ENCODE measurements around the gene NUP210L. TPM values are rescaled to one million over a fixed set of nuclear protein-coding genes. Genes with fewer than 3 reads are reported as not detected.

The NUP210L gene
- polyA plus RNA-seq, 3 donors = 0.03 TPM; not detected in 2

- Mint-ChIP-seq H3K4me1 (peaks cover 42% of the 10 kb centered on the region), H3K36me3 (peaks cover 23 to 29% of the 10 kb centered on the region in 2 donors), H3K27me3 (ENCODE audit: low read depth in 3 of 3) (peaks cover 0 to 2% (median 0%) of the 10 kb centered on the region in 3 donors), H3K4me3 (peak overlapping the region; percentile 99), H3K9me3 (peaks cover 0 to 1% (median 0%) of the 10 kb centered on the region in 7 donors), H3K27ac (peak overlapping the region in 6 of 7 donors; percentile 2 to 97 (median 92))
- Histone ChIP-seq H3K79me2 (ENCODE audit: insufficient read depth, low read length) (peaks cover 30% of the 10 kb centered on the region), H3K27ac (ENCODE audit: low read depth in 1 of 2, low read length in 2 of 2) (peak overlapping the region in 1 of 2 donors; percentile 85), H3K9me3 (replicated peaks in 1 of 2; ENCODE audit: control insufficient read depth in 1 of 2, insufficient read depth in 1 of 2, low read length in 2 of 2) (no peaks in the 10 kb centered on the region), H2AFZ (ENCODE audit: insufficient read depth, low read depth, low read length, poor library complexity, severe bottlenecking) (peak overlapping the region; percentile 89), H3K9ac (ENCODE audit: insufficient read depth, low read length, poor library complexity, severe bottlenecking) (no peak overlapping the region), H4K20me1 (ENCODE audit: insufficient read depth, low read length) (peaks cover 6% of the 10 kb centered on the region), H3K4me3 (replicated peaks in 1 of 3; ENCODE audit: low read depth in 2 of 3, low read length in 3 of 3) (peak overlapping the region; percentile 75 to 95 (median 77)), H3K4me1 (ENCODE audit: control insufficient read depth in 1 of 2, insufficient read depth in 2 of 2, low read length in 2 of 2) (peaks cover 26 to 38% of the 10 kb centered on the region in 2 donors), H3K36me3 (replicated peaks in 1 of 2; ENCODE audit: control insufficient read depth in 1 of 2, insufficient read depth in 2 of 2, low read length in 2 of 2) (peaks cover 23 to 26% of the 10 kb centered on the region in 2 donors), H3K27me3 (ENCODE audit: control insufficient read depth in 2 of 2, insufficient read depth in 2 of 2, low read length in 2 of 2) (no peaks in the 10 kb centered on the region), H3K4me2 (replicated peaks; ENCODE audit: extremely low read depth, low read length, poor library complexity, severe bottlenecking) (peak overlapping the region; percentile 90)
- no peak for DNase-seq
- 69% methylated on average over 7 of the region's 9 CpGs for WGBS (ENCODE audit: insufficient coverage)
- intact Hi-C loops (cut with micrococcal nuclease) = no loop called here
- TF ChIP-seq CTCF (IDR thresholded peaks at IDR 0.05) = no peak
Measured at GRCh38 chr1:153978274-153978909, 176.5 kb downstream of the NUP210L start.

GRCh38 chr1:153977250-153978240 is 177.3 kb downstream of the NUP210L start, which contains the start of gene JTB:
Gene JTB, minus strand, starts transcription at chr1:153977674. Its CDS starts 422 bp downstream, at chr1:153977252.
- Mint-ChIP-seq H3K9me3 (no peaks in the 10 kb centered on the region), H3K27ac (peak within 1 kb of the TSS; percentile 90 to 97 (median 94)), H3K27me3 (ENCODE audit: low read depth in 3 of 3) (peaks cover 0 to 2% (median 0%) of the 10 kb centered on the region in 3 donors), H3K36me3 (peaks cover 25 to 33% of the 10 kb centered on the region in 2 donors), H3K4me1 (peaks cover 50% of the 10 kb centered on the region), H3K4me3 (peak within 1 kb of the TSS; percentile 99)
- Histone ChIP-seq H3K9me3 (replicated peaks in 1 of 2; ENCODE audit: control insufficient read depth in 1 of 2, insufficient read depth in 1 of 2, low read length in 2 of 2) (no peaks in the 10 kb centered on the region), H3K79me2 (ENCODE audit: insufficient read depth, low read length) (peaks cover 30% of the 10 kb centered on the region), H3K4me2 (replicated peaks; ENCODE audit: extremely low read depth, low read length, poor library complexity, severe bottlenecking) (peak within 1 kb of the TSS; percentile 90), H3K27me3 (ENCODE audit: control insufficient read depth in 2 of 2, insufficient read depth in 2 of 2, low read length in 2 of 2) (no peaks in the 10 kb centered on the region), H3K4me1 (ENCODE audit: control insufficient read depth in 1 of 2, insufficient read depth in 2 of 2, low read length in 2 of 2) (peaks cover 26 to 43% of the 10 kb centered on the region in 2 donors), H3K36me3 (replicated peaks in 1 of 2; ENCODE audit: control insufficient read depth in 1 of 2, insufficient read depth in 2 of 2, low read length in 2 of 2) (peaks cover 23 to 31% of the 10 kb centered on the region in 2 donors), H3K4me3 (replicated peaks in 1 of 3; ENCODE audit: low read depth in 2 of 3, low read length in 3 of 3) (peak within 1 kb of the TSS; percentile 75 to 95 (median 77)), H3K9ac (ENCODE audit: insufficient read depth, low read length, poor library complexity, severe bottlenecking) (peak within 1 kb of the TSS; percentile 83), H4K20me1 (ENCODE audit: insufficient read depth, low read length) (peaks cover 6% of the 10 kb centered on the region), H2AFZ (ENCODE audit: insufficient read depth, low read depth, low read length, poor library complexity, severe bottlenecking) (peak within 1 kb of the TSS; percentile 89), H3K27ac (ENCODE audit: low read depth in 1 of 2, low read length in 2 of 2) (peak within 1 kb of the TSS; percentile 53 to 85)
- intact Hi-C loops (cut with micrococcal nuclease) = no loop called here
- no peak for TF ChIP-seq CTCF (IDR thresholded peaks at IDR 0.05)
- peak; percentile 62 to 79 (median 72) for DNase-seq
- under 1% methylated on average over 68 of the region's 75 CpGs for WGBS (ENCODE audit: insufficient coverage)

All from CD14-positive monocyte (primary cell).